Stimulated activated CD8-positive, alpha-beta memory T cell treated with anti-CD3 and anti-CD28 coated beads, Interleukin-15, amount 100 ng/mL, for 4 hours (primary cell): ENCODE results near the gene MRPL41.
"Not testable (repeated sequence)": the region's sequence is repeated elsewhere in the genome, so short reads cannot be mapped to it uniquely, and the experiment has no call there.

Experiments
- DNase-seq, 2 donors: peaks; one replicate each; pipeline ENCODE4 v3.0.0-alpha.2; 2020; ENCODE audit warnings: low read depth in 2 of 2

MRPL41 gene

DNA sequence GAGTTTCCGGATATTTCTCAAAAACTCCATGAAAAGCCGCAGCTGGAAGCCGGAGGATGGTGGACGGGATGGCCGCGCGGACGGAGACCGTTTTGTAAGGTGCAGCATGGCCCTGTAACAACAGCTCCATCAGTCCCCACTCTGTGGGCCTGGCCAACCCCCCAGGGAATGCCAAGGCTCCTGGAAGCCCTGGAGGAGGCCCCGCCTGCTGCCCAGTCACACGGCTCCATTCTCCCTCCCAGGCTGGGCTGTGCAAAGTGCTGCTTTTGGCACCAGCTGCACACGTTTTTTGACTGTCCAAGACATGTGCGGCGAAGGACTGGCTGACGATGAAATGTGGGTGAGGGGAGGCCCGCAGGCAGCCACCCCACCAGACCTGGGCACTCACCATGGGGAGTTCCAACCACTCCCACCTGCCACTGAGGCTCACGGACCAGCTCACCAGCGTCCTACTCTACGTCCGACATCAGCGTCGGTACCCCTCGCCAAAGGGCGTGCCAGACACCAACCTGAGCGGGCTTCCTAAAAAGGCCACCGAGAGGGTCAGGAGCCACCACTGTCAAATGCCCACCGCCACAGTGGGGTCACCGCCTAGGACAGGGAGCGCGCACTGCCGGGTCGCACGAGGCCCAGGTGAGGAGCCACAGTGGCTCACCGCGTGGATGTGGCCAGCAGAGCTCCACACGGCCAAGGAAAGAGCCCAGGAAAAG, 28.8 kb upstream of the MRPL41 start:
- DNase-seq = no peak

DNA sequence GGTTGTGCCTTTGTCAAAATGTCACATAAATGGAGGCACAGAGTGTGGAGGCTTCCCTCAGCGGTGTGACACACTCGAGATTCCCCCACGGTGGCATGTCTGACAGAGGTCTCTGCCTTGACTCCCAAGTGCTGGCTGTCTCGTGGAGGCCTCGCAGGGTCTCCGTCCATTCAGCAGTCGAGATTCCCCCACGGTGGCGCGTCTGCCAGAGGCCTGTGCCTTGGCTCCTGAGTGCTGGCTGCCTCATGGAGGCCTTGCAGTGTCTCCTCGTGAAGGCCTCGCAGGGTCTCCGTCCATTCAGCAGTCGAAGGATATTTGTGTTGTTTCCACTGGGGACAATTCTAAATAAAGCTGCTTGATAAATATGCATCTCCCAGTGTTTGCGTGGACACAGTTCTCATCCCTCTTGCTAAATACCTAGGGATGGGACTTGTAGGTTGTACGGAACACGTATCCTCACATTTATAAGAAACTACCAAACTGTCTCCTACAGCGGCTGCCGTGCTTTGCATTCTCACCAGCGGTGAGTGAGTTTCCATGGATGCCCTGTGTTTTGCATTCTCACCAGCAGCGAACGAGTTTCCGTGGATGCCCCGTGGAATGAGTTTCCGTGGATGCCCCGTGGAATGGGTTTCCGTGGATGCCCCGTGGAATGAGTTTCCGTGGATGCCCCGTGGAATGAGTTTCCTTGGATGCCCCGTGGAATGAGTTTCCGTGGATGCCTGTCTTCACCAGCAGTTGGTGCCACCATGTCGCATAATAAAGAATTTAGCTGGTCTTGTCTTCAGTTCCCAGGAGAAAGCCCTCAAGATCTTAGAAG, 27.3 kb upstream of the MRPL41 start:
- DNase-seq = no peak

DNA sequence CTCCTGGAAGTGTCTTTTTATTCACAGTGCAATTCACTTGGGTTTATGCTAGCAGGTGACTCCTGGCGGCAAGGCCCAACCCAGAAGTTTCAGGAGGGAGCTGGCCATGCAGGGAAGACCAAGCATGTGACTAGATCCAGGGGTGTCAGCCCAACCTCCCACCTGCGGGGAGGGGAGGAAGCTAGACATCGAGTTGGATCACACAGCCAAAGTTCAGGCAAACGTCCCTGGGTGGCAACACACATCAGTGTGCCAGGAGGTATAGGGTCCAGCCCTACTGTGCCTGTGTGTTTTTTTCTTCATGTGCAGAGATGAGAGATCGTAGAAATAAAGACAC, 26.7 kb upstream of the MRPL41 start:
- DNase-seq = no peak

DNA sequence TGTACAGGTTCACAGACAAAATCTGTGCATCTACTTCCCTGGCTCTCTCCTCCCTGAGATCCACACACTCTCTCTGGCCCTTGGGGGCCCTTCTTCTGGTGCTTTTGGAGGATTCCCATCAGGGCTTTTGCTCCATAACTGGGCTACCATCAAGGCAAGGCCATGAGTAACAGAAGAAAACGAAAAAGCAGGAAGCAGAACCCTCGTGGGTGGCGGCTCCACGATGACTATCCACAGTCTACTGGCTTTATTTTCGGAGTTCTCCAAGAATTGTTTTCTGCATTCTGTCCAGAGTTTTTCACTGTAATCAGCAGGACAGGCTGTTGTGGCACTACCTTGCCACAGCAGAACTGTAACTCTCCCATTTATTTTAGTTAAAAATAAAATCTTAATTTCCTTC, 21.3 kb upstream of the MRPL41 start:
- DNase-seq = no peak

DNA sequence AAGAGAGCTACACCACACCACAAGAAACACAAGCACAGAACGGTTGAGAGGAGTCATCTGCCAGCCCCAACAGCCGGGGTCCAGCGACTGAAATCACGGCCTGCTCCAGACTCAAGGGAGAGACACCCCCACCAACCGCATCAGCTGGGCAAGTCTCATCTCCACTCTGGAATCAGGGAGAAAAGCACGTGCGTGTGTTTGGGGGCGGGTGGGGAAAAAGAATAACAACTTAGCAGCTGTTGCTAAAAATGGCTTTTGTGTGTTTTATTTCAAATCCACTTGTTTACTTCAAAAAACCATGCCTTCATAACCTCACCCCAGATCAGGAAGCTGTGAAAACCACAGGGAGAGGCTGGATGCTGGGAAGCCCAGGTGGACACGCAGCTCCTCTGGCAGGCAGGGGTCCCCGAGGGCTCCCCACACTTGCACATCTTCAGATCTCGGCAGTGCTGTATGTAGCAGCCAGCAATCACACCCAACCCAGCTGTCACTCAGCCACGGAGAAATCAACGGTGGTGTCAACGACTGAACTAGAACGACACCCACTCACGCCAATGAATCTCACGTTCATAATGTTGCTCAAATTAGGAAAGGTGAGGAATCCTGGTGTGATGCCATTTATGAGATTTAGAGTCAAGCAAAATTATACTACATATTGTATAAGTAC, 20.4 kb upstream of the MRPL41 start:
- no peak for DNase-seq

DNA sequence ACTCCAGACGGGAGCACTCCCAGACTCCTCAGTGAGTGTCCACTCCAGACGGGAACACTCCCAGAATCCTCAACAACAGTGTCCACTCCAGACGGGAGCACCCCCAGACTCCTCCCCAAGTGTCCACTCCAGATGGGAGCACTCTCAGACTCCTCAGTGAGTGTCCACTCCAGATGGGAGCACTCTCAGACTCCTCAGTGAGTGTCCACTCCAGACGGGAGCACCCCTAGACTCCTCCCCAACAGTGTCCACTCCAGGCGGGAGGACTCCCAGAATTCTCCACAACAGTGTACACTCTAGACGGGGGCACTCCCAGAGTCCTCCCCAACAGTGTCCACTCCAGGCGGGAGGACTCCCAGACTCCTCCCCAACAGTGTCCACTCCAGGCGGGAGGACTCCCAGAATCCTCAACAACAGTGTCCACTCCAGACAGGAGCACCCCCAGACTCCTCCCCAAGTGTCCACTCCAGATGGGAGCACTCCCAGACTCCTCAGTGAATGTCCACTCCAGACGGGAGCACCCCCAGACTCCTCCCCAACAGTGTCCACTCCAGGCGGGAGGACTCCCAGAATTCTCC, 18.7 kb upstream of the MRPL41 start:
- DNase-seq = not testable (repeated sequence)

DNA sequence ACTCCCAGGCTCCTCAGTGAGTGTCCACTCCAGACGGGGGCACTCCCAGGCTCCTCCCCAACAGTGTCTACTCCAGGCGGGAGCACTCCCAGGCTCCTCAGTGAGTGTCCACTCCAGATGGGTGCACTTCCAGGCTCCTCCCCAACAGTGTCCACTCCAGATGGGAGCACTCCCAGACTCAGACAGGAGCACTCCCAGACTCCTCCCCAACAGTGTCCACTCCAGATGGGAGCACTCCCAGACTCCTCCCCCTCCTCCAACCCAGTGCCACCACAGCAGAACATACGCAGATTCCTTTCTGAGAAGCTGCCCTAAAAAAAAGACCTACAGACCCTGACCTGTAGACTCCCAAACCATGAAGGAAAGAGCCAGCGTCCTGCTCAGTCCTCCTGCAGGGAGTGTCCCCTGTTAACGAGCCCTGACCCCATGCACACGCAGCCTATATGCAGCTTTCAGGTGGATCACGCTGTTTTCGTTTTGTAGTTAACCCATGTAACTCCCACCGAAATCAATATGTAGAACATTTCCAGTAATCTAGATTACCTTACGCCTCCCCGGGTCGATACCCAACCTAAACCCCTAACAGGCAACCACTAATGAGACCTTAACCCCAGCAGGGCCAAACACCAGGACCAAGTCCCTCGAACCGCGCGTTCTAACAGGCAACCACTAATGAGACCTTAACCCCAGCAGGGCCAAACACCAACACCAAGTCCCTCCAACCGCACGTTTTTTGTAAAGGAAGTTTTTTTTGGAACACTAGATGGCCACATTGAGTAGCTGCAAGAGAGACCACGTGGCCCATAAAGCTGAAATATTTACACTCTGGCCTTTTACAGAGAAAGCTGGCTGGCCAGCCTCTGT, 17.2 kb upstream of the MRPL41 start:
- no peak for DNase-seq

DNA sequence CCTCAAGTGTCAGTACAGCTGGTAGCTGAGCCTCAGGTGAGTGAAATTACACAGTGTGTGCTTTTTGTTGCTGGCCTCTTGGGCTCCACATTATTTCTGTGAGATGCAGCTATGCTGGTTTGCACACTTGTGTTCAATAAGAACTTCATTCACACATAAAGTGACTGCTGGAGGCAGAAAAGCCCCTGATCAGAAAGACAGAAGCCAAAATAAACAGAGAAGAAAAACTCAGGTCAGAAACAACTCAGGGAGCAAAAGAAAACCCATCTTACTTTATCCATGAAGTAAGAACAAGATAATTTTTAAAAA, 16.6 kb upstream of the MRPL41 start:
- no peak for DNase-seq

DNA sequence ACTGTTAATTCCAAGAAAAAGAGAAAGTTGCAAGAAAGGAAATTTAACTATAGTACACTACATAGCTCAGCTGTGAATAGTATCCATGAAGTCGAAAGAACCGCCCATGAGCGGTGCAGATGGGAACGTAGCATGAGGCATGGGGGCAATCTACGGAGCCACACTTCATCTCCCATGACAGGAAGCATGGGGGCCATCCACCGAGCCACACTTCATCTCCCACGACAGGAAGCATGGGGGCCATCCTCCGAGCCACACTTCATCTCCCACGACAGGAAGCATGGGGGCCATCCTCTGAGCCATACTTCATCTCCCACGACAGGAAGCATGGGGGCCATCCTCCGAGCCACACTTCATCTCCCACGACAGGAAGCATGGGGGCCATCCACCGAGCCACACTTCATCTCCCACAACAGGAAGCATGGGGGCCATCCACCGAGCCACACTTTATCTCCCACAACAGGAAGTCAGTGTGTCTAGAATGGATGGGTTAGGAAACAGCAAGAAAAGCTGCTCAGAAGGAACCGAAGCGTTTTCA, 15.0 kb upstream of the MRPL41 start:
- not testable (repeated sequence) for DNase-seq

DNA sequence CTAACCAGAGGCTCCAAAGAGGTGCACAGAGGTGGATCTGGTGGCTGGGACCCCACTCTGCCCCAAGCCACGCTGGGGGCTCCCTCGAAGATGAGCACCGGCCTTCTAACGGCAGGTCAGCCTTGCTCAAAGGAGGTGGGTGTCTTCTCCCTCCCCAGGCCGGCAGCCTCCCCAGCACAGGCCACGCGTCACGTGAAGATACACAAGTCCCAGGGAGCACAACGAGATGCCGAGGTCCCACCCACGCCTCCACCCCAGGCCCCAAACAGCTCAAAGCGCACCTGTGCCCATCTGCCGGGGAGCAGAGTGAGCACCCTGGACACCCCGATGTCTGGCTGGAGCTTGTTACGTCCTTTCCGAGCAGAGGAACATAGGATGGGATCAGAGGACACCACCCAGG, 13.6 kb upstream of the MRPL41 start:
- DNase-seq = no peak

DNA sequence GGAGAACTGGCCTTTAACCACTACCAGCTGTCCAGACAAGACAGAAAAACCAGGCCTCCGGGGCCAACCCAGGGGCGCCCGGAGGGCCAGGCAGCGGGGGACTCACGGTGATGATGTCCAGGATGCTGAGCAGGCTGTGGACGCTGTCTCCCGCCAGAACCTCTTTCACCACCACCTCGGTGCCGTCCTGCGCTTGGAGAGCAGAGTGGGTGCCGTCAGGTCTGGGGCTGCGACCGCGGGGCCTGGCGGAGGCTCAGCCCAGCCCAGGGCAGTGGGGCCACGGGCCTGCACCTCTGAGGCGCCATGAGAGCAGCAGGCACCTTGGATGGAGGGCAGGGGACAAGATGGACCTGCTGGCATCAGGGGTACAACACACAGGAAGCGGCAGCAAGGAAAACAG, 11.1 kb upstream of the MRPL41 start:
- DNase-seq = no peak

DNA sequence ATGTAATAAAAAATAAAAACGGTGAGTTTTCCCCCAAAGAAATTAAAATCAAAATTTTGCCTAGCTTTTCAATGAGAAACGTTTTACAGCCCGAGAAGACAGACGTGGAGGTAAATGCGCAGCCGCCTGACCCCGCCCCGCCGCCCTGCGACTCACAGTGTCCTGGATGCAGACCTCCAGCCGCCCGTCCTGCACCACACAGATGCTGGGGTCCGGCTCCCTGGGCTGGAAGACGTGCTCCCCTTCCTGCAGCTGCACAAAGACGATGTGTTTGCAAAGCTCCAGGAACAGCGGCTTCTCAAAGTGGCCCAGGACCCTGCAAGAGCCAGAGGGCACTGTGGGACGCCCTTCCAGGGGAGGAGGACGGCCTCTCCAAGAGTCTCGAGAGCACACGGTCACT, 9.2 kb upstream of the MRPL41 start:
- no peak for DNase-seq

DNA sequence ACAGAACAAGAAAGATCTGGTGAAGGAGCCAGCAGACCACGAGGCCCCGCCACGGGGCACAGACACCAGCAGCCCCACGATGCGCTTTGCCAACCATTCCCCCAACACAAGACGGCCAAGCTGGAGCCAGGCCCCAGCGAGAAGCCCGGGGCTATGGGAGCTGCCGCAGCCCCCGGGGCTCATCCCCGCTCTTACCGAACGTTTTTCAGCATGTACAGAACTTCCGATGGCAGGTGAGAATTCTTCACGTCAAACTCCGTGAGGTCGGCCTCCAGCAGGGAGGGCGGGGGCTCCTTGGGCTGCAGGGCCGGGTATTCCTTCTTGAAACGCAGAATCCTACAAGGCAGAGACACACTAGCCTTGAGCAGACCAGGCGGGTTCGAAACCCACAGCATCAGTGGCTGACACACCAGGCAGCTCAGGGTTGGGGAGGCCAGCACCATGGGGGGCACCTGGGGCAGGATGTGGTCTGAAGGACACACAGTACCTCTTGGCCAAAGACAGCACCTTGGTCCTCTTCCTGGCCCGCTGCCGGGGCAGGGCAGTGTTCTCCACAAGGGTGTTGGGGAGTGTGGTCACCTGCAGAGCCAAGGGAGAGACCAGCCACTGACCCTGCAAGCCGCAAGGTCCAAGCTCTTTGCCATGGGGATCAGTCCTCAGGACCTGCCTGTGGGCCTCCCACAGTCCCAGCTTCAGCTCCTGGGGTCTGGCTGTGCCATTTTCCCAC, 8.3 kb upstream of the MRPL41 start:
- no peak for DNase-seq

DNA sequence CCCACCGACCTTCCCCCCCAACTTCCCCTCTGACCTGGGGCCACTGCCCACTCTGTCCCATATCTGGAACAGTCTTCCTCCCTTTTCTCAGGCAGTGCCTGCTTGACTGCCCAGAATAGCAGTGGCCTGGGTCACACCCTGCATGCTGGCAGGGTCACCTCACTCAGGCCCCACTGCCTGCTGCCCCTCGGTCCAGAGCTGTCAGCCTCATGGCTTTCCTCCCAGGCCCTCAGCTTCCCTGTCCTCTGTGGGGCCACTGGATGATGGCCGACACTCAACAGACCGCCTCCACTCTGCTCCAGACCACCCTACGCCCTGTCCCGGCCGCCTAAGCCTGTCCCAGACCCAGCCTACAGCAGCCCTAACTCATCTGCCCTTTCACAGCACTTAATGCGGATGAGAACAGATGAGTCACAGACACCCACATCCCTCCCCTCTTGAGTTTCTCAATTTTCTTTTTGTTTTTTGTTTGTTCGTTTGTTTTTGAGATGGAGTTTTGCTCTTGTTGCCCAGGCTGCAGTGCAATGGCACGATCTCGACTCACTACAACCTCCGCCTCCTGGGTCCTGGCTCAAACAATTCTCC, 7.4 kb upstream of the MRPL41 start:
- no peak for DNase-seq

DNA sequence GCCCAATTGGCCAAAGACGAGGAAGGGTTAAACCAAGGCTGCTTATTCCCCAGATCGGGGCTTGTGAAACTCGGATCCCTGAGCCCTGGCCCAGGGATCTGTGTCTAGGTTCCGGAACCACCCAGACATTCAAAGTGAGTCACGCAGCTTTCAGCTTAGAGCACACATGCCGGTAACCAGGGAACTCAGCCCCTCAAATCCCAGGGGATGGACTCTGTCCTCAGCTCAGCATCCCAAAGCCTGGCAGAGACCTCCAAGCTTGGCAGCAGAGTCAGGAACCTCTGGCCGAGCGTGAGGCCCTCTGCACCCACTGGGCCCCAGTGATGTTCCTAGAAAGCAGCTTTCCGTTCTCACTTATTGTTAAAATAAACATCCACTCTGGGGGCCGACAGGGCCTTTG, 6.6 kb upstream of the MRPL41 start:
- no peak for DNase-seq

DNA sequence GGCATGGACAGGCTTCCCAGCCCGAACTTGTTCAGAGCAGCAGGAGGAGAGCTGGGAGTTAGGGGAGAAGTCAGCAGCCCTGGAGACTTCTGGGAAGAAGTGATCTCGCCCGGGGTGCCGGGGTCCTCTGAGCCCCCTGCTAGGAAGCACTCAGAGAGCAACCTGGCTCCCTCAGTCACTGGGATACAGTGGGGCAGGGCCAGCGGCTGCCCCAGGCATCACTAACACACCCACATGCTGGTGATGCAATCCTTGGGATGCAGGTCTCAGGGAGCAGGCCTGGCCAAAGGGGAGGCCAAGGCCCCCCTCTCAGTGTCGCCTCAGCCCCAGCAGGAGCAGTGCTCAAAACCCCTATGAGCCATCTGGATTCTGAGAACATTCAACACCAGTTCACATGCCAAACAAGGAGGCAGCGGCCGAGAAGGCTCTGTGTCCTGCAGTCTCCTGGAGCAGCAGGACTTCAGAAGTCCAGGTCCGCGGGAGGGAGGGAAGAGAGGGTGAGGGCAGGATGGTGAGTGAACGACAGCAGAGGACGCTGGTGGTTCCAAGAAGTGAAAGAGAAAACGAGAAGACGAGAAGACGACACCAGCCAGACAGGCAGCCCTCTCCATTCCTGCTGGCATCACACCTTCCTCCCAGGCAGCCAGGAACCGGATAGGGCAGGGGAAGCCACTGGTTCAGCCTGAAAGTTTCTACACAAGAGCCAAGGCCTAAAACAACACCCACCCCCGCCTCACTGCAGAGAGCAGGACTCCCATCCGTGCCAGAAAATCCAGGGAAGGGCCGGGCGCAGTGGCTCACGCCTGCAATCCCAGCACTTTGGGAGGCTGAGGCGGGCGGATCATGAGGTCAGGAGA, 3.8 kb upstream of the MRPL41 start:
- DNase-seq = no peak

DNA sequence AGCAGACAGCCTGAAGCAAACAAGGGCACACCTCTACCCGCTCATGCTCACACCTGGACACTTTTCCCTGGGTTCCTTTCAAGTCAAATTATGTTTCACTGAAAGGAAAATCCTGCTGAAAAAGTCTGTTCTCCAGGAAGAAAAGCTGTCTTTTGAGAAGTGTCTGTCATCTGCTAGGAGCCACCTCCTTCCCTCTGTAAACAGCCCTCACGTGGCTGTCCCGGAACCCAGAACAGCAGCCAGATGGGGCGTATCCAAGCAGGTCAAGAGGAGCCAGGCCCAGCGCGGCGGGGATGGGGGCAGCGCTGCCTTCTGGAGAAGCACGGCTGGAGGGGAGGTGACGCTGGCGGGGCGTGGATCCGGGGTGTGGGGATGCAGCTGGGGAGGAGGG, 1.5 kb upstream of the MRPL41 start, which contains the start of gene PNPLA7:
Gene PNPLA7 (minus strand): TSS at position 172 of the 391 bp plus-strand sequence. CDS start 205 bp downstream, outside the sequence.
- peak in 1 of 2 donors; percentile 16 for DNase-seq

DNA sequence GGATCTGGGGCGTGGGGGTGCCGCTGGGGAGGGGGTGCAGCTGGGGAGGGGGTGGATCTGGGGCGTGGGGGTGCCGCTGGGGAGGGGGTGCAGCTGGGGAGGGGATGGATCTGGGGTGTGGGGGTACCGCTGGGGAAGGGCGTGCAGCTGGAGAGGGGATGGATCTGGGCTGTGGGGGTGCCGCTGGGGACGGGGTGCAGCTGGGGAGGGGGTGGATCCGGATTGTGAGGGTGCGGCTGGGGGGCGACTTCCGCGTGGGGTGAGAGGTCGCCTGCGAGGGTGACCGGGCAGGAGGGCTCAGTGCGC, 768 bp upstream of the MRPL41 start:
- DNase-seq = not testable (repeated sequence)

DNA sequence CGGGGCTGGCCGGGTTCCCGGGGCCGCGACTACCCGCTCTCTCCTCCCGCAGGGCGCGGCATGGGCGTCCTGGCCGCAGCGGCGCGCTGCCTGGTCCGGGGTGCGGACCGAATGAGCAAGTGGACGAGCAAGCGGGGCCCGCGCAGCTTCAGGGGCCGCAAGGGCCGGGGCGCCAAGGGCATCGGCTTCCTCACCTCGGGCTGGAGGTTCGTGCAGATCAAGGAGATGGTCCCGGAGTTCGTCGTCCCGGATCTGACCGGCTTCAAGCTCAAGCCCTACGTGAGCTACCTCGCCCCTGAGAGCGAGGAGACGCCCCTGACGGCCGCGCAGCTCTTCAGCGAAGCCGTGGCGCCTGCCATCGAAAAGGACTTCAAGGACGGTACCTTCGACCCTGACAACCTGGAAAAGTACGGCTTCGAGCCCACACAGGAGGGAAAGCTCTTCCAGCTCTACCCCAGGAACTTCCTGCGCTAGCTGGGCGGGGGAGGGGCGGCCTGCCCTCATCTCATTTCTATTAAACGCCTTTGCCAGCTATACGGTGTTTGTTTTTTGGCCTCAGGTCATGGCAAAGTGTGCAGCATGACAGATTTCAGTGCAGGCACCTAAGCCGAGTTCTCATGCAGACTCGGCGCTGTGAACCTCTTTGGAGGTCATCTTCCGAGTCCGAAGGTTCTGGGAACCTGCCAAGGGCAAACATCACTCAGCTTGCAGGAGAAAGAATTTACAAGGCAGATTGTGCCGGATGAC, 516 bp downstream of the MRPL41 start:
- no peak for DNase-seq
